AG04449 (cell line): ENCODE measurements around the gene CDC14B.

Experiments
- CTCF ChIA-PET: fragments of 350-600 bp; formaldehyde crosslinking; extraction: SDS; loops from one replicate; lab custom pipeline; 2021; ENCODE audit warnings: antibody characterized with exemption; lab: Yijun Ruan, JAX
- POLR2A ChIA-PET: fragments of 400-600, 350-600 bp; formaldehyde crosslinking; extraction: SDS; loops from one replicate; lab custom pipeline; 2020; ENCODE audit warnings: antibody characterized with exemption, inconsistent platforms; lab: Yijun Ruan, JAX
- DNase-seq: peaks from one replicate; pipeline ENCODE4 v3.0.0-alpha.2; 2010; ENCODE audit warnings: low read depth, low spot score
- H3K4me3 ChIP-seq: 2 replicates; pipeline ENCODE4 v1.5.1; 2011; ENCODE audit warnings: low read depth, mild to moderate bottlenecking, control low read depth, low read length
- TF ChIP-seq, protein P1 (sequence below): IDR thresholded peaks from one replicate; pipeline ENCODE4 v1.5.1; 2011; ENCODE audit warnings: mild to moderate bottlenecking, moderate library complexity, low read length, control low read depth, inconsistent platforms; ENCODE audit not compliant: insufficient read depth; ENCODE audit errors: missing control alignments

Gene CDC14B

DNA sequence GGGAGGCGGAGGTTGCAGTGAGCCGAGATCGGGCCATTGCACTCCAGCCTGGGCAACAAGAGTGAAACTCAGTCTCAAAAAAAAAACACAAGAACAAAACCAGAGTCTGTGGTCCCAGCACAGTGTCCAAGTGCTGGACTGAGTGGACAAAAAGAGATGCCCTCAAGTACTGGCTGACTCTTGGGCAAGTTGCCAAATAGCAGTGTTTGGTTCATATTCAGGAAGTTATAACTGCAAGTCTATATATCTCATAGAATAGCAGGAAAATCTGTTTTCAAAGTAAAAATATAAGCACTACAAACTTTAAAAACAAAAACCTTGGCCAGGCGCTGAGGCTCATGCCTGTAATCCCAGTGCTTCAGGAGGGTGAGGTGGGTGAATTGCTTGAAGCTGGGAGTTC, 162.4 kb downstream of the CDC14B start:
- ChIA-PET POLR2A (no interaction called here), CTCF (interaction anchor here (0.9 to 1.2 kb wide), 2 partner anchors 9 to 14 kb away, joined by 3 read pairs; no protein-coding TSS in a partner anchor)
- H3K4me3 ChIP-seq, result no peak overlapping the region
- TF ChIP-seq, protein P1, sequence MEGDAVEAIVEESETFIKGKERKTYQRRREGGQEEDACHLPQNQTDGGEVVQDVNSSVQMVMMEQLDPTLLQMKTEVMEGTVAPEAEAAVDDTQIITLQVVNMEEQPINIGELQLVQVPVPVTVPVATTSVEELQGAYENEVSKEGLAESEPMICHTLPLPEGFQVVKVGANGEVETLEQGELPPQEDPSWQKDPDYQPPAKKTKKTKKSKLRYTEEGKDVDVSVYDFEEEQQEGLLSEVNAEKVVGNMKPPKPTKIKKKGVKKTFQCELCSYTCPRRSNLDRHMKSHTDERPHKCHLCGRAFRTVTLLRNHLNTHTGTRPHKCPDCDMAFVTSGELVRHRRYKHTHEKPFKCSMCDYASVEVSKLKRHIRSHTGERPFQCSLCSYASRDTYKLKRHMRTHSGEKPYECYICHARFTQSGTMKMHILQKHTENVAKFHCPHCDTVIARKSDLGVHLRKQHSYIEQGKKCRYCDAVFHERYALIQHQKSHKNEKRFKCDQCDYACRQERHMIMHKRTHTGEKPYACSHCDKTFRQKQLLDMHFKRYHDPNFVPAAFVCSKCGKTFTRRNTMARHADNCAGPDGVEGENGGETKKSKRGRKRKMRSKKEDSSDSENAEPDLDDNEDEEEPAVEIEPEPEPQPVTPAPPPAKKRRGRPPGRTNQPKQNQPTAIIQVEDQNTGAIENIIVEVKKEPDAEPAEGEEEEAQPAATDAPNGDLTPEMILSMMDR, result no peak
- no peak for DNase-seq

GRCh38 chr9:96453625-96454024, 166.0 kb downstream of the CDC14B start:
- TF ChIP-seq, protein P1, result peak; percentile 59
- H3K4me3 ChIP-seq, result no peak overlapping the region
- no peak for DNase-seq
- POLR2A ChIA-PET, result no interaction called here
- CTCF ChIA-PET, result interaction anchor here (1.1 kb wide), 1 partner anchor 214 kb away, joined by 3 read pairs; no protein-coding TSS in a partner anchor

DNA sequence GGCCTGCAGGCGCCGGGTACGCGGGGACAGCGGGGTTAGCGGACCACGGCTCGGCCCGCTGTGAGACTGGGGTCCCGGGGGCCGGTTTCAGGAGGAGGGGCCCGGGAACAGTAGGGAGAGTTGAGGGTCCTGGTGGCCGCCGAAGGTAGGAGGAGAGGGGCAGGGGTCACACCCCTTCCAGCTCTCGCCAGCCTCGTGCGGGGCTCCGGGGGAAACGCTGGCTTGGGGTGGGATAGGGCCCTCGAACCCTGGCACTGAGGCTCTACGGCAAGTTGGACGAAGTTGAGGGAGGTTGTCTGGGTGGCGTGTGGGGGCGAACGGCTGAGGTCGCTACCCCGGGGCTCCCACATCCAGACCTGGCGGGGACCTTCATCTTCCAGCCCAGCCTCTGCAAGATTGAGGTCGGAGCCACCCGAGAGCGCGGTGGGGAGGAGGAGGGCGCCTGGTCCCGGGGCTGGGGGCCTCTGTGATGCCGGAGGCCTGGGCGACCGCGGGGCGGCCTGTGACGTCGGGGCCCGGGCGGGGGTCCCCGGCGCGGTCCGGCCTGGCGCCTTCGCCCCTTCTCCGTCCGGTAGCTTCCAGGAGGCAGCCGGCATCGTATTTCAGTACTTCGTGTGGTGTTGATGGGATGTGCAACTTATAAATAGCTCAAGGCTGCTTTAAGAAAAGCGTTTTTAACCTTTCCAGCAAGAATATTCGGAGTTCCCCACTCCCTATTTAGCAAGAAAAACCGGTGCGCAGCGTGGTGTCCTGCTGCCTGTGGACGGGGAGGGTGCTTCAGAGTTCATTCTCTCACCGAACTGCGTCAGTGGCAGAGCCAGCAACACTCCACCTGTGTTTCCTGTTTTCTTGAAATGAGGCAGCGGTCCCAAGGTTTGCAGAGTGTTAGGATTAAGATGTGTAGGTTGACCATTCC, 168.8 kb downstream of the CDC14B start:
- CTCF ChIA-PET, result interaction anchor here (0.9 to 2.5 kb wide), 3 partner anchors 9 to 215 kb away, joined by 4 to 10 read pairs (median 9); no protein-coding TSS in a partner anchor
- no peak for DNase-seq
- POLR2A ChIA-PET, result interaction anchor here (0.6 kb wide), 1 partner anchor 177 kb away, joined by 4 read pairs; no protein-coding TSS in a partner anchor
- TF ChIP-seq, protein P1, result no peak
- peak overlapping the region; percentile 75 for H3K4me3 ChIP-seq
